T-helper 2 cell treated with Interferon-gamma antibody and Interleukin-4, amounts not matched to agents 100 ng/mL and 5 ng/mL, for 36 hours (primary cell): Measurements from ENCODE around the gene SMG7. TPM values are rescaled to one million over a fixed set of nuclear protein-coding genes. Genes with fewer than 3 reads are reported as not detected.

ENCODE experiments used
- intact Hi-C: fragments of 100-400 bp; cut with micrococcal nuclease; formaldehyde crosslinking; loops from one replicate; pipeline ENCODE4 v1.15.1; 2023
- total RNA-seq: library from RNA; stranded (reverse); gene quantifications from 2 replicates; pipeline ENCODE4 v1.2.3, GENCODE V29; 2022

Gene SMG7
- total RNA-seq, 1 donor from 2014 or later, result 84.3 TPM

DNA sequence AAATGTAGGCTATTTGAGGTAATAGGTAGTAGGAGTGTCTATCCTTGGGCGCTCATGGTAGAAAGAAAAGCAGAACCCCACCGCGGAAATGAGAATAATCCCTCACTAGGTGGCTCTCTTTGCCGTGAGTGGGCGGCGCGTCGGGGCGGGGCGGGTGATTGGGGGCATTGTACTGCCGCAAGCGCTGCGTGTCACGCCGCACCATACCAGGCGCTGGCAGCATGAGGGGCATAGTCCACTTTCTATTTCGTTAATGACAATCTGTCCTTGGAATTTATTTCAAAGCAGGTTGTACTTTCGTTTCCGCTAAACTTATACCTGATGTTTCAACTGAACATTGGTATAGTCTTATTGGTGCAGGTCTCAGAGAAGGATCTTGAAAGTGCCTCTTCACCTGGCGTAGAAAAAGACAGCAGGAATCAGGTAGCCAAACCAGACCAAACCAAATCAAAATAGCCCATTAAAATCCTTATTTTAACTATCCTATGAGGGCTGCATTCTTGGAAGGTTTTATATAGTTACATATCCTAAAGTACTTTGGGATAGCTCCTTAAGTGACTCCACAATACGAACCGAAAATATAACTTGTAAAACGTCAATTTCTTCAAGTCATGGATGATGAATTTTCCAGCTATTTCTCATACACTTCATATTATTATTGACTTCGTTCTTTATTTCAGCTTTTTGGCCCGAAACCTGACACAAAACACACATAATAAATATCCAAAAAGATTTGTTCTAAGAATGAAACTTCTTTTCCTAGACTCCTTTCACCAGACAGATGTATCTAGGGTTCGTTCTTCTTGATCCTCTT, 1.9 kb upstream of the SMG7 start:
- intact Hi-C loops, result loop anchor here (1.0 to 10.0 kb wide), 11 partner anchors 8 to 1686 kb away; partner anchors contain the start of genes C1orf21, NCF2, SWT1 and TRMT1L

DNA sequence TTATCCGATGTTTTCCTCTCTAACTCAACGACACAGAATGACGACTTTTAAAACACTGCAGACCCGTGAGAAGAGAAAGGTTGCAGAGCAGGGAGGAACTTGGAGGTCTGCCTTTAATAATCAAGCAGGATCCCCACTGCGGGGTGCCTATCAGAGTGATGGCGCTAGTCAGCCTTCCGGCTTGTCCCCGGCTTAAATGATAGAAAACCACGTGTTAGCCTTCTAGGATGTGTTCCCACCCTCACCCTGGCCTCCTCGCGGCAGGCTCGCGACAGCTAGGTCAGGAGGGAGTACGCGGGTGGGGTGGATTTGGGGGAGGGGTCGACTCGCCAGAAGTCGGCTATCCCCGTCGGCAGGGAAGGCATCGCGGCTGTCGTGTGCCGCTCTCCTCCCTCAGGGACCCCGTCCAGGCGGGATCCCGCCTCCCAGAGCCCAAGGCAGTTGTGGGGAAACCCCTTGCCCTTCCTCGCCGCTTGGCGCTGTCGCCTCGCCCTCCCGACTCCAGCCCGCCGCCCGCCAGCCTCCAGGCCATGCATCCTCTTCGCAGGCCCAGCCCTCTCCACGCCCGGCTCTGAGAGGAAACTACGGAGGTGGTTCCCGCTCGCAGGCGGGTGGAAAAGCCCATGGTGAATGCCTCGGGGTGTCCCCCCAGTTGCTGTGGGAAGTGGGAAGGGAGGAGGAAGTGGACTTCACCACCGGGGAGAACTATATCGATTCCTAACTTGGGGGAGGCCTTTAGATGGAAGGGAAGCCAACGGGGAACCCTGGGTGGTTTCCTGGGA, 1.1 kb upstream of the SMG7 start:
- intact Hi-C loops, result loop anchor here (1.0 to 10.0 kb wide), 12 partner anchors 7 to 1686 kb away; partner anchors contain the start of genes ARPC5, C1orf21, NCF2 and SWT1

DNA sequence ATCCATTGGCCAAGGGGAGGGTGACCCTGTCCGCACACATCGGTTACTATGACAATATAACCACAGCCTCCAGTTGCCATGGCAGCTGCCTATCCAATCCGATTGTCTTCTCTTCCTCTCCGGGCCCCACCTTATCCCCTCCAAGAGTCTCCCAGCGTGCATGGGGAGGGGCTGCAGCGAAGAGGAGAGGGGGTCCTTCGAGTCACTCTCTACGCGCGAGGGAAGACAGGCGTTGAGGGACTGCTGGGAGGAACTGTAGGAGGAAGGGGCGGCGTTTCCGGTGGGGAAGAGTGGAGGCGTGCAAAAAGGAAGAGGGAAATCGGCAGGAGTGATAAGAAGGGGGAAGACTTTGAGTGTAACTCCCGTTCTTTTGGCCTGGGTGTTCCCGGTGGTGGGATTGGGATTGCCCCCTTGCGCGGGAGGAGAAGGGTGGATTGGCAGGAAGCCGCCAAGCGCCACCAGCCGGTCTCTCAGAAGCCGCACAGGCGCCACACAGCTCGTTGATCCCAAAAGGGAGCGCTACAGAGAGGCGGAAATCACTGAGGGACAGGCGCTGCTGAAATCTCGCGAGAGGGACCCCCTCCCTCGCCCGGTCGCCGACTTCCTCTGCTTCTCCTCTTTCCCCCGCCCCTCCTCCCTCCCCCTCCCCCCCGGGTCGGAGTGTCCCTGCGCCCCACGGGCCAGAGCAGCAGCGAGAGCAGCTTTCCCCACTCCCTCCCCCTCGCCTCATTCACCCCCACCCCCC, 384 bp upstream of the SMG7 start:
- intact Hi-C loops, result loop anchor here (1.0 to 10.0 kb wide), 10 partner anchors 27 to 1685 kb away; partner anchors contain the start of genes ARPC5, C1orf21, DHX9 and EDEM3

DNA sequence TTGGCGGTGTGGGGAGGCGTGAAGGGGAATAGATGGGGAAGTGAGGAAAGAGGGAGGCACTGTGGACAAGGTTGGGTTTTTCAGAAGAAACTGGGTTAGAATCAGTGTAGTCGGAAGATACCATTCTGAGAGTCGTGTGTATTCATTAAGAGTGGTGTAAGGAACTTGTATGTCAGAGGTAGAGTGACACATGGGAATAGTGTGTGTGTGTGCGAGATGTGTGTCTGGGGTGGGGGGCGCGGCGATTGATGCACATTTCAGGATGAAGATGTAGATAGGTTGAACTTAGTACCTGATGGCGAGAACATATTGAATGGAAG, 878 bp downstream of the SMG7 start:
- intact Hi-C loops, result loop anchor here (5.0 to 10.0 kb wide), 3 partner anchors 214 to 1448 kb away; partner anchors contain the start of gene C1orf21

DNA sequence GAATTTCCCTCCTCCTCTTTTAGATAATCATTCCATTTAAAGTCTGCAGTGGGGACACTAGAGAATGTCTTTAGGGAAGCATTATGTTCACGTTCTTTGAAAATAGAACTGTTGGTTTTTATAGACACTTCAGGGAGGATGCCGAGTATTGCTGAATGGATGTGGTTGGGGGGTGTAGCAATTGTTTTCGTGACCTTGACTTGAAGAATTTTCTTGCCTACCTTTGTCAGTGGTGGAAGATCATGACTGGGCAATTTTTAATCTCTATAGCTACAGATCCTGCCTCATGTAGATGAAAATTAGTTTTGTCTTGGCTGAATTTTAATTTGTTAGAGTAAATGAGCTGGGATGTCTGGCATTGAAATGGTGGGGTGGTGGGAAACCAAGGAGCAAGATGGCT, 3.8 kb downstream of the SMG7 start:
- intact Hi-C loops, result loop anchor here (10.0 kb wide), 1 partner anchor 1451 kb away; no protein-coding TSS in a partner anchor

DNA sequence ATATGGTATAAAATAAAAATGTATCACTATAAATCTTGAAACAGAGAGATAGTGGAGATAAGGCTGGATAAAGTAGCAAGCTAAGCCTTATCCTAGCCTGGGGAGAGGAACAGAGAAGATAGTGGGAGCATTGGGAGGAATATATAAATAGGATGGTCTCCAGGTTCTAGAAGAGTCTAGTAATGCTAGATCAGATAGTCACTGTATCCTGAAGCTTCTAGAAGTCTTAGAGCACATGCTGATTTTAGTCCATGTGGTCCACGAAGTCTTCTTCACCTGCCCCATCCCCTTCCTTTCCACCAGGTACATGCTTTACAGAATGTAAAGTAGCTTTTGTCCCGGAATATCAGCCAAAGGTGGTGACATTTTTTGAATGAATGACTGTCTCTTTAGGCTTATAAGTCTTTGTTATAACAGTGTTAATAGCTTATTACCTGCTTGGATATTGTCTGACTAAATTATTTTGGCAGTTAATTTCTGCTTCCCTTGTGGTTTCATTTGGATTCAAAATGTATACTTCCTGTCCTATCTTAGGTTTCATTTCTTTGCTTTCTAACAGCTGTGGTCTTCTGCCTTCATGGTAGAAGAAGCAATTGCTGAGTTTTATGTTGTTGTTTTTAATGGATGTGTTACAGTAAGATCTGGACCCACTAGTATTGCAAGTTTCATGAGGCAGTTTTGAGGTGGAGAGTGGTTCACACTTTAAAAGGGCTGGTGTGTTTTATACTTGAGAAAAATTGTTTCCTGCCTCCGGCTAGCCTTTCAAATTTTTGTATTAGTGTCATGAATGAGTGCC, 5.9 kb downstream of the SMG7 start:
- intact Hi-C loops, result loop anchor here (1.0 to 10.0 kb wide), 2 partner anchors 8 to 1453 kb away; no protein-coding TSS in a partner anchor

DNA sequence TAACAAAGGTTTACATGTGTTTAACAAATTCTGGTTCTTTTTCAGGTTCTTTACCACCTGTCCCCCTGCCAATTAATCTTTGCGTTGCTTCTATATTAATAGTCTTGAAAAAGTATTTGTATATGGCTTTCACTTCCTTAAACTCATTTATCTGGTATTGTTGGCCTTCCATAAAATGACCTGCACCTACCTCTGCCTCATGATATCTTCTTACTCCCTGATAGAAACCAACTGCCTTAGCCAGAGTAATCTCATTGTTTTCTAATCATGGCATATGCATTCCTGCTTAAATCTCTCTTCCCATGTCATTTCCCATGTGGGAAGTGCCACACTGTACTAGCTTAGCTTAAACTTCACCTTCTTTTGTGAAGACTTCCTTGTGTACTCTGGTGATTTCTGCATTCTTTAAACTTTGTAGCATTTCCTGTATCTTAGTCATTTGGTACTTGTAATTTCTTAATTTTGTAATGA, 8.7 kb downstream of the SMG7 start:
- intact Hi-C loops, result no loop called here

DNA sequence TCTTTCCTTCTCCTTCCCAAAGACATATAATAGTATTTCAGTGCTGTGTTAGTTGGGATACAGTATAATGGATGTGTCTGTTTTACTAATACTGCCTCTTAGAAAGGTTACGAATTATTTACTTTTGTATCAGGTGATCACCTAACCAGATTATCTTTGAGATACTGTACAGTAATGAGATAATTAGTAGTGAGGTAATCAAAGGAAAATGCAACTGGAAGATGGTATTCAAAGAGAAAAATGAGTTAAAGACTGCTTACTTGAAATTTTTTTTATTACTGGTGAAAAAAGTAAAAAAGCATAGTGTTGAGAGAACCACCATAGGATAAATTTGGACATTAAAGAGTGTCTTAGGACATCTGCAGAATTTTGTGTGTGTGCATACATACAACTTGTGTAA, 10.9 kb downstream of the SMG7 start:
- intact Hi-C loops, result no loop called here

DNA sequence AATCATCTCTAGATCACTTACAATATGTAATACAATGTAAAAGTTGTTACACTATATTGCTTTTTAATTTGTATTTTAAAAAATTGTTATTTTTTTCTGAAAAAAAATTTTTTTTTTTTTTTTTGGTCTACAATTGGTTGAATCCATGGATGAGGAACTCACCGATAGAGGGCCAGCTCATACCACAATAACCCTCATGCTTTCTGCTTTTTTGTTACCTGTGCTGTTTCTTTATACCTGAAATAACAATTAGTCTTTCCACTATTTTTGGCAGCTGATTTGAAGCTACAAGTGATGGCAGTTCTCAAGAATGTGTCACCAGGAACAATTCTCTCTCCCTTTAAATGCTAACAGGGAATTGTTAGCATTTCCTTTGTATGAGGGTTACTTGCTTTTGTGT, 12.0 kb downstream of the SMG7 start:
- intact Hi-C loops, result no loop called here

DNA sequence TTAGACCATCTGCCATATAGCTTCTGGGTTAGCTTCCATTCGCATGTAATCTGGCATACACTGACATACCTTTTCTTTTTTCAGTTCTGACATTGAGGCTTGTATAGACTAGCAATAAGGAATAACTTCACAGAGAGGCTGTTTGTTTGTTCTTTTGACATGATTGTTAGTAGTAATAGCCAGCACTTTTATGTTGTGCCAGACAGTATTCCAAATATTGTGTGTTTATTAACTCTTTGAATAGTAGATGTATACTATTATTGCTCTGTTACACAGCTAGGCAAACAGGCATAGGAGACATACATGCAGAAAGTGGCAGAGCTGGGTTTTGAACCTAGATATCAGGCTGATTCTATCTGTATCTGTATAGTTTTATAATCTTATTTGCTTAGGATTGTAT, 12.6 kb downstream of the SMG7 start:
- intact Hi-C loops, result no loop called here

DNA sequence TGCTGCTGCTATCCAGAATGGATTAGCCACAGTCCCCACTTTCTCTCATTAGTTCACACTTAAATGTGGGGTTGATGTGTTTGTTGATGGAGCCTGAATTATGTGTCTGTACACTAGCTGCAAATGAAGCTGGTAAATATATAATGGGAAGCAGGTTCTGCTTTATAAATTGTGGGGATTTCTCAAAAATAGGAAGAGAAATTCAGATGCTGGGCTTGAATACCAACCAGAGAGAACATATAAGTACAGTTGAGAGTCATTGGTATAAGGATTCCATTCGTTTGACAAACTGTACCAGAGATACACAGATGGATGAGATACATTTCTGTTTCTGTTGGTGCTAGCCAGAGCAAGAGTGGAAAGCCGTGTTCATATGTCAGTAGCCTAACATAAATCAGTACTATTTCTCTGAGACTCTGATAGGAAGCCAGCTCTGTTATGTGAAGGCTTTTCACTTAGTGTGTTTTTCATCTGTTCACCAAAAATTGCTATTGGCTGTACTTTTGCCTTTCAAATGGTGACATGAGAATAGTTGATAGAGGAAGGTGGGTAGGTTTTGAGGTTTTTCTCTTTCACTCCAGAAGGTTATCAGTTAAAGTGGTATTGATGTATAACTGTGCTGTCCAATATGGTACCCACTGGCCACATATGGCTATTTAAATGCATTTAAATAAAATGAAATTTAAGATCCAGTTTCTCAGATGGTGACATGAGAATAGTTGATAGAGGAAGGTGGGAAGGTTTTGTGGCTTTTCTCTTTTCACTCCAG, 15.6 kb downstream of the SMG7 start:
- intact Hi-C loops, result no loop called here

DNA sequence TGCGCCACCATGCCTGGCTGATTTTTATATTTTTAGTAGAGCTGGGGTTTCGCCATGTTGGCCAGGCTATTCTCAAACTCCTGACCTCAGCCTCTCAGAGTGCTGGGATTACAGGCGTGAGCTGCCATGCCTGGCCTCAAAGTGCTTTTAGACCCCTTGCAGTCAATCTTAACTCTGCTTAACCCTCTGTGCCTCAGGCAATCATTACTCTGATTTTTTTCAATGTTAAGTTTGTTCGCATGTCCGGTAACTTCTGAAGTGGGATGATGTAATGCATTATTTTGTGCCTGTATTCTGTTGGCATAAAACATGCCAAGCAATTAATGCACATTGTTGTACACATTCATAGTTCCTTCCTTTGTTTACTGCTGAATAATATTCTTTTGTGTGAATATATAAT, 18.6 kb downstream of the SMG7 start:
- intact Hi-C loops, result no loop called here

DNA sequence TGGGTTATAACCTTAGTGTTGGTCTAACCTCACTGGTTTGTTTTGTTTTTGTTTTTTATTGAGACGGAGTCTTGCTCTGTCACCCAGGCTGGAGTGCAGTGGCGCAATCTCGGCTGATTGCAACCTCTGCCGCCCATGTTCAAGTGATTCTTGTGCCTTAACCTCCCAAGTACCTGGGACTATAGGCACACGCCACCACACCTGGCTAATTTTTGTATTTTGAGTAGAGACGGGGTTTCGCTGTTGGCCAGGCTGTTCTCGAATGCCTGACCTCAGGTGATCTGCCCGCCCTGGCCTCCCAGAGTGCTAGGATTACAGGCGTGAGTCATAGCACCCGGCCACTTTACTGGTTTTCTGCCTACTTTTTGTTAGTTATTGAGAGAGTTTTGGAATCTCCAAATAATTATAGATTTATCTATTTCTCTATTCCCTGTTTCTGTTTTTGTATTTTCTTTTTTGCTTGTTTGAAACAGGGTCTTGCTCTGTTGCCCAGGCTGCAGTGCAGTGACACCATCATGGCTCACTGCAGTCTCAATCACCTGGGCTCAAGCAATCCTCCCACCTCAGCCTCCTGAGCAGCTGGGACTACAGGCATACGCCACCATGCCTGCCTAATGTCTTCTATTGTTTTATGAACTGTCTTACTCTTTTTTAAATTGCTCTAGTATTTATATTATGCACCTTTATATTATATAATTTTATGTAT, 21.4 kb downstream of the SMG7 start:
- intact Hi-C loops, result no loop called here

DNA sequence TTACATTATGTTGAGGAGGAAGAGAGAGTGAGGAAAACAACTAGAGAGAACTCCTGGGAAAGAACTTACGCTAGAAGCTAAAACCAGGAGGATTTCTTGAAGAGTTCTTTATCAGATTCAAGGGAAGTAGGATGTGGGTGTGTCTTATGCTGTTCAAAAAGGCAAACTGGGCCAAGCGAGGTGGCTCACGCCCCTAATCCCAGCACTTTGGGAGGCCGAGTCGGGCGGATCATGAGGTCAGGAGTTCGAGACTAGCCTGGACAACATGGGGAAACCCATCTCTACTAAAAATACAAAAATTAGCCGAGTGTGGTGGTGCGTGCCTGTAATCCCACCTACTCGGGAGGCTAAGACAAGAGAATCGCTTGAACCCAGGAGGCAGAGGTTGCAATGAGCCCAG, 23.1 kb downstream of the SMG7 start:
- intact Hi-C loops, result no loop called here

DNA sequence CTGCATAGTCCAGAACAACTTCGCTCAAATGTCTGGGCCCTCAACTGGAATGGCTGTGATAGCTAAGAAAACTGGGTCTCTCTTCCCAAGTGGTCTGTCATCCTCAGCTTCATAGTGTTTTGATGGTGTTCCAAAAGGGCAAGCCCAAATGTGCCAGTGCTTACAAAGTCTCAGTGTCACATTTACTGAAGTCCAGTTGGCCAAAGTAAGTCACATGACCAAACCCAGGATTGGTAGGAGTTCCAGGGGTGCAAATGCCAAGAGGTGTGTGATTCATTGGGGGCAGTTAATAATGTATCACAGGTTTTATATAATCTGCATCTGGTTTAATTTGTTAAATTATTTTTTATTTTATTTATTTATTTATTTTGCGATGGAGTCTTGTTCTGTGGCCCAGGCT, 24.9 kb downstream of the SMG7 start:
- intact Hi-C loops, result no loop called here

DNA sequence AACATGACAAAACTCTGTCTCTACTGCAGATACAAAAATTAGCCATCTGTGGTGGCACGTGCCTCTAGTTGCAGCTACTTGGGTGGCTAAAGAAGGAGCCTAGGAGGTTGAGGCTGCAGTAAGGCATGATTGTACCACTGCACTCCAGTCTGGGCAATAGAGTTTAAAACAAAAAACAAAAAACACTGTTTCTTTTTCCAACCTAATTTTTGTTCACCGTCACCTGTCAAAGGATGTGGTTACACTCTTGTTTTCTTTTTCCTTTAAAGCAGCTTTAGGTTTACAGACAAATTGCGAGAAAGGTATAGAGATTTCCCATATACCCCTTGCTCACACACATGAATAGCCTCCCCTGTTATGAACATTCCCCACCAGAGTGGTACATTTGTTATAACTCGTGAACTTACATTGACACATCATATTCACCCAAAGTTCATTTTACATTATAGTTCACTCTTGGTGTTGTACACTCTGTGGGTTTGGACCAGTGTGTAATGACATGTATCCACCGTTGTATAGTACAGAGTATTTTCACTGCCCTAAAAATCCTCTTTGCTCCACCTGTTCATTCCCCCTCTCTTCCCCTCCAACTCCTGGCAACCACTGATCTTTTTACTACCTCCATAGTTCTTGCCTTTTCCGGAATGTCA, 26.2 kb downstream of the SMG7 start:
- intact Hi-C loops, result loop anchor here (2.0 kb wide), 1 partner anchor 28 kb away; no protein-coding TSS in a partner anchor

DNA sequence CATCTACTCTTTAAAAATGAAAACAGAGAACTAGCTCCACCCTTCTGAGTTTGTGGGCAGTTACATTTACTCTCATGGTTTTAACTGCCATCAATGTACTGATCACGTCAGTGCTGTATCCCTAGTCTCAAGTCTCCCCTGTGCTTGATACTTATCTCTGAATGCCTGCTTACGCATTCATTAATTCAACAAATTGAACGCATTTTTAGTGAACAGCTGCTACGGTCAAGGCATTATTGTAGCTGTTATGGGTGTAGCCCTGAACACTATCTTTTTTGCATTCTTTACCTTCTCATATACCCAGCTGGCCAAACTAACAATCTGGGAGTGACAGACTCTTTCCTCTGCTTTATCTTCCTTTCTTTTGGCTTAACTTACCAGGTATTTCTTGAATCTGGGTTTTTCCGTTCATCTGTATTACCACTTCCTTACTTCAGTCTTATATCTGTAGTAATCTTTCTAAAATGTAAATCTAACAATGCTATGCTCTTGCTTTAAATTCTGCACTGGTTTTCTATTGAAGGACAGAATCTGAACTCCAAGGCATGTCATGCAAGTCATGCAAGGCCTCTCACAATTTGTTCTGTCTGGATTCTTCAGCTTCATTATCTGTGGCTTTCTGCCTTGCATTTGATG, 33.3 kb downstream of the SMG7 start:
- intact Hi-C loops, result no loop called here

DNA sequence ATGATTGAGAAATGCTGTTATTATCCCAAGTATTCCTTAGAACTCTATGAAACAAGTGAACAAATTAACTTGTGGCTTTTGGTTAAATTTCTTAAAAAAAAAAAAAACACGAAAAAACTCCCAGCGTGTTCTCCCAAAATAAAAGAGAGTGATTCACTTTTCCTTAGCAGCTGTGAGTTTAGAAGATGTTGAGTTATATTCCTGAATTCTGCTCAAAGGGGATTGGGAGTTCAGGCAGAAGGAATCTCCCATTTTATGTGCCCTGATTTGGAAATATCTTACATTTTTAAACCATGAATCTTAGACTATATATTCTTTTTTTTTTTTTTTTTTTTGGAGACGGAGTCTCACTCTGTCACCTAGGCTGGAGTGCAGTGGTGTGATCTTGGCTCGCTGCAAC, 34.3 kb downstream of the SMG7 start:
- intact Hi-C loops, result no loop called here
